GM12801 (cell line): ENCODE results near the gene GOLGA8B.

ENCODE experiments used
- CTCF ChIP-seq: IDR thresholded peaks from one replicate; pipeline ENCODE4 v1.5.1; 2011; ENCODE audit warnings: control low read depth; ENCODE audit not compliant: insufficient read length; ENCODE audit errors: extremely low read depth

The GOLGA8B gene

GRCh38 chr15:34583399-34584329 lies at the start of gene GOLGA8B:
Gene GOLGA8B, minus strand, starts transcription at chr15:34583651. Its CDS starts 47,739 bp downstream, at chr15:34535912.
- TF ChIP-seq CTCF: no peak

- TF ChIP-seq CTCF: no peak
These were observed 45.2 kb upstream of the GOLGA8B start for GRCh38 chr15:34628577-34629152.

DNA sequence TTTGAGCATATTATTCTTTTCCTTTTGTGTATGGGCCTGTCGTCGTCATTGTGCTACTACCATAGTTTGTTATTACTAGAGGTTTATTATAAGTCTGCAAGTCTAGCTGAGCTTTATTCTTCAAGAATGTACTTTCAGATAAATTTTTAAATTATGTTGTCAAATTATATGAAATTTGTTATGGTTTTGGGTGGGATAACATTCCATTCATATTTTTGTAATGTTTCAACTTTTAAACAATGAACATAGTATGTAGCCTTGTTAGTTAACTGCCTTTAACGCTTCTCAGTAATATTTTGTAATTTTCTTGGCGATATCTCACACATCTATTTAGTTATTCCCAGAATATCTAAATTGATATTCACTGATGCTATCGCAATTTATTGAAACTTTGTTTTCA lies 41.6 kb upstream of the GOLGA8B start:
- TF ChIP-seq CTCF: no peak

DNA sequence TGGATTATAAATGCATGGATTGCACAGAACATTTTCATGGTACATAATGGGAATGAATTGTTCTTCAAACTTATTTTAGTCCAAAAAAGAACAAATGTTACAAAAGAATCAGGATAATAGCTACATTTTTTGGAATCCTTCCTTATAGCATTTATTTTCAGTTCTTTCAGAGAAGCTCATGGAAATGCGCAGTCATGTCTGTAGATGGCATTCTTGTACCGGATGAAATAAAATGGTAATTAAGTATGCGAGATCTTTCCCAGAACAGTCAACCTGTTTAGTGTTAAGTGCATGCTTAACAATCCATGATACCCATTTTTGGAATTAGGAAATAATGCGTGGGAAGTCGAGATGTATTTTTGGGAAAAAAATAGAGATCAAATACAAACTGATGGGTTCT lies 38.2 kb upstream of the GOLGA8B start:
- TF ChIP-seq CTCF: no peak

DNA sequence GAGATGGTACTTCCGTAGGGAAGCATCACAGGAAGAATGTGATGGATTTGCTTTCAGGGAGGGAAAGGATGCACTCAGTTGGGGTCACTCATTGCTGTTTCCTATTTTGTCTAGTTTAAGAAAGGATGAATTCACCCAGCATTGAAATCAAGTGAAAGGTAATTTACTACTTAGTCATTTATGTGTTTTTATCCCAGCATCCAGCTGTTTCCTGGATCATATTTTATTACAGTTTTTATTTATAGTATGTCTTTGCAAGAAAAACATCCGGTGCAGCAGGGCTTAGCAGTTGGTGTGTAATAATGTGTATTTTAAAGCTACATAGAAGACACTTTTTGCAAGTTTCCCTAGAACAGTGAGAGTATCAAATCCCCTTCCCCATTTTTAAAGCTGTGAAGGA lies 37.4 kb upstream of the GOLGA8B start:
- TF ChIP-seq CTCF: no peak

GRCh38 chr15:34620142-34620541 lies 36.7 kb upstream of the GOLGA8B start:
- TF ChIP-seq CTCF: no peak

- no peak for TF ChIP-seq CTCF
These were observed 35.7 kb upstream of the GOLGA8B start for GRCh38 chr15:34619151-34619550.
